ENCODE measurements around the gene CECR2. TPM values are rescaled to one million over a fixed set of nuclear protein-coding genes. Genes with fewer than 3 reads are reported as not detected.

Gene CECR2
- total RNA-seq, 6 donors from 2014 or later: 5.8 to 35.6 (median 11.6) TPM

GRCh38 chr22:17411213-17411612 lies 42.0 kb downstream of the CECR2 start:
- H3K4me3 ChIP-seq: no peak overlapping the region
- no peak overlapping the region for H3K27ac ChIP-seq
- no peaks in the 10 kb centered on the region for H3K36me3 ChIP-seq
- TF ChIP-seq POLR2AphosphoS5 (IDR thresholded peaks at IDR 0.05): no peak
- TF ChIP-seq, protein P1, sequence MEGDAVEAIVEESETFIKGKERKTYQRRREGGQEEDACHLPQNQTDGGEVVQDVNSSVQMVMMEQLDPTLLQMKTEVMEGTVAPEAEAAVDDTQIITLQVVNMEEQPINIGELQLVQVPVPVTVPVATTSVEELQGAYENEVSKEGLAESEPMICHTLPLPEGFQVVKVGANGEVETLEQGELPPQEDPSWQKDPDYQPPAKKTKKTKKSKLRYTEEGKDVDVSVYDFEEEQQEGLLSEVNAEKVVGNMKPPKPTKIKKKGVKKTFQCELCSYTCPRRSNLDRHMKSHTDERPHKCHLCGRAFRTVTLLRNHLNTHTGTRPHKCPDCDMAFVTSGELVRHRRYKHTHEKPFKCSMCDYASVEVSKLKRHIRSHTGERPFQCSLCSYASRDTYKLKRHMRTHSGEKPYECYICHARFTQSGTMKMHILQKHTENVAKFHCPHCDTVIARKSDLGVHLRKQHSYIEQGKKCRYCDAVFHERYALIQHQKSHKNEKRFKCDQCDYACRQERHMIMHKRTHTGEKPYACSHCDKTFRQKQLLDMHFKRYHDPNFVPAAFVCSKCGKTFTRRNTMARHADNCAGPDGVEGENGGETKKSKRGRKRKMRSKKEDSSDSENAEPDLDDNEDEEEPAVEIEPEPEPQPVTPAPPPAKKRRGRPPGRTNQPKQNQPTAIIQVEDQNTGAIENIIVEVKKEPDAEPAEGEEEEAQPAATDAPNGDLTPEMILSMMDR (IDR thresholded peaks at IDR 0.05): no peak
- no peak for TF ChIP-seq EP300 (IDR thresholded peaks at IDR 0.05)
- no peak for TF ChIP-seq POLR2A (IDR thresholded peaks at IDR 0.05)
- peaks cover 0 to 20% (median 11%) of the 10 kb centered on the region in 4 donors for H3K4me1 ChIP-seq
- DNase-seq (no peak), ATAC-seq (ENCODE audit: low FRiP score in 2 of 2) (peak in 1 of 2 donors; percentile 41)
- 55 to 65% methylated on average over 3 of the region's 3 CpGs for WGBS, 2 donors
- H3K27me3 ChIP-seq: no peaks in the 10 kb centered on the region
- H3K9me3 ChIP-seq: no peaks in the 10 kb centered on the region

GRCh38 chr22:17412232-17412631 lies 43.0 kb downstream of the CECR2 start:
- H3K36me3 ChIP-seq: no peaks in the 10 kb centered on the region
- H3K4me1 ChIP-seq: peaks cover 0 to 13% (median 6%) of the 10 kb centered on the region in 4 donors
- TF ChIP-seq EP300 (IDR thresholded peaks at IDR 0.05): no peak
- no peak for TF ChIP-seq POLR2A (IDR thresholded peaks at IDR 0.05)
- TF ChIP-seq, protein P1 (IDR thresholded peaks at IDR 0.05): no peak
- TF ChIP-seq POLR2AphosphoS5 (IDR thresholded peaks at IDR 0.05): no peak
- H3K9me3 ChIP-seq: no peaks in the 10 kb centered on the region
- ATAC-seq (ENCODE audit: low FRiP score in 2 of 2) (no peak), DNase-seq (peak in 1 of 2 donors; percentile 74)
- H3K4me3 ChIP-seq: no peak overlapping the region
- no peaks in the 10 kb centered on the region for H3K27me3 ChIP-seq
- no peak overlapping the region for H3K27ac ChIP-seq
- 63 to 77% methylated on average over 6 of the region's 6 CpGs for WGBS, 2 donors

DNA sequence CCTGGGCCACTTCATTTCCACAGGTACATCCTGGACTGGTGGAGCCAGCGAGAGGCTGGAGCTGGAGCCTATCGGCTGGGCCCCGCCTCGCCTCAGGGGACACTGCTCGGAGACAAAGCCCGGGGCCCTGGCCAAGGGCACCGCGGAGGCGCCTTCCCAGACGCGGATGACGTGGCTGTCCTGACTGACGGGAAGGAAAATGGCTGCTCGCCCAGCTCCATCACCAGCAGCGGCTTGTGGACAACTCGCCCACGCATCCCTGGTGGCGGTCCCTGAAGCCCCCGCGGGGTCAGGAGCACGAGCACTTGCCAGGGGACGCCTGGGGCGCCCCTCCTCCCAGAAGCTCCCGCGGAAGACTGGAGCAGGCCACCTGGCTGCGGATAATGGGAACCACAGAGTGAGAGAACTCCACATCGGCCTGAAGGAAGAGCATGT lies 49.6 kb downstream of the CECR2 start:
- ATAC-seq (ENCODE audit: low FRiP score in 2 of 2) (no peak), DNase-seq (peak in 1 of 2 donors; percentile 82)
- Histone ChIP-seq H3K4me1 (no peaks in the 10 kb centered on the region), H3K27me3 (no peaks in the 10 kb centered on the region), H3K4me3 (no peak overlapping the region), H3K36me3 (no peaks in the 10 kb centered on the region), H3K27ac (no peak overlapping the region), H3K9me3 (no peaks in the 10 kb centered on the region)
- 96 to 97% methylated on average over 4 to 24 of the region's 27 CpGs for WGBS, 2 donors
- no peak for TF ChIP-seq EP300 (IDR thresholded peaks at IDR 0.05)
- TF ChIP-seq, protein P1 (IDR thresholded peaks at IDR 0.05): no peak
- TF ChIP-seq POLR2AphosphoS5 (IDR thresholded peaks at IDR 0.05): no peak
- TF ChIP-seq POLR2A (IDR thresholded peaks at IDR 0.05): no peak

DNA sequence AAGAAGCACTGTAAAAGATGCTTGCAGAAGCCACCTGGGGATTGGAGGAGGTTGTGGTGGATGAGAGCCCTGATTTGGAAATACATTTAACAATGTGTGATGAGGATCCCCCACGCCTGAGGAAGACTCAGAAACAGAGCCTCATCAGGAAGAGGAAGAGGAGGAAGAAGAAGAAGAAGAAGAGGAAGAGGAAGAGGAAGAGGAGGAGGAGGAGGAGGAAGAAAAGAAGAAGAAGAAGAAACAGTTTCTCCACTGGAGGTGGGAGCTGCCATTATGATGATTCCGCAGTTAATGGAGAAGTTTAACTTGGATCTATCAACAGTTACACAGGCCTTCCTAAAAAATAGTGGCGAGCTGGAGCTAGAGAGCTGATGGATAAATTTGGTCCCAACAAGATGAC lies 50.1 kb downstream of the CECR2 start:
- TF ChIP-seq POLR2AphosphoS5 (IDR thresholded peaks at IDR 0.05) (no peak), EP300 (IDR thresholded peaks at IDR 0.05) (no peak), POLR2A (IDR thresholded peaks at IDR 0.05) (no peak)
- TF ChIP-seq, protein P1 (IDR thresholded peaks at IDR 0.05): no peak
- 94 to 100% methylated on average over 1 to 3 of the region's 3 CpGs for WGBS, 2 donors
- no peak overlapping the region for H3K27ac ChIP-seq
- H3K4me1 ChIP-seq: no peaks in the 10 kb centered on the region
- H3K36me3 ChIP-seq: no peaks in the 10 kb centered on the region
- H3K4me3 ChIP-seq: no peak overlapping the region
- H3K27me3 ChIP-seq: no peaks in the 10 kb centered on the region
- H3K9me3 ChIP-seq: no peaks in the 10 kb centered on the region
- no peak for DNase-seq
- ATAC-seq (ENCODE audit: low FRiP score in 2 of 2): no peak

- no peak for ATAC-seq (ENCODE audit: low FRiP score in 2 of 2)
- Histone ChIP-seq H3K27me3 (no peaks in the 10 kb centered on the region), H3K9me3 (no peaks in the 10 kb centered on the region), H3K36me3 (no peaks in the 10 kb centered on the region), H3K27ac (no peak overlapping the region), H3K4me3 (no peak overlapping the region), H3K4me1 (no peaks in the 10 kb centered on the region)
- WGBS, 2 donors: 75 to 81% methylated on average over 5 of the region's 5 CpGs
- DNase-seq: no peak
- TF ChIP-seq EP300 (IDR thresholded peaks at IDR 0.05) (no peak), POLR2AphosphoS5 (IDR thresholded peaks at IDR 0.05) (no peak), POLR2A (IDR thresholded peaks at IDR 0.05) (no peak)
- TF ChIP-seq, protein P1 (IDR thresholded peaks at IDR 0.05): no peak
Measured at GRCh38 chr22:17422736-17423343, 53.6 kb downstream of the CECR2 start.

Data from upper lobe of left lung (tissue), 6 donors.